ENCODE results near the gene GPA33.

The GPA33 gene

GRCh38 chr1:167116174-167116573, 26.0 kb upstream of the GPA33 start:
- DNase-seq, result no peak

- no peak for DNase-seq
These were observed 25.5 kb upstream of the GPA33 start for GRCh38 chr1:167115655-167116054.

GRCh38 chr1:167114725-167115124, 24.5 kb upstream of the GPA33 start:
- DNase-seq, result no peak

GRCh38 chr1:167111868-167112709, 21.9 kb upstream of the GPA33 start:
- no peak for DNase-seq

- DNase-seq, result no peak
These were observed 20.4 kb upstream of the GPA33 start for GRCh38 chr1:167110586-167110985.

GRCh38 chr1:167109125-167109524, 18.9 kb upstream of the GPA33 start:
- DNase-seq, result no peak

GRCh38 chr1:167107456-167107855, 17.3 kb upstream of the GPA33 start:
- no peak for DNase-seq

GRCh38 chr1:167106119-167106461, 15.9 kb upstream of the GPA33 start:
- no peak for DNase-seq

GRCh38 chr1:167105271-167106118, 15.3 kb upstream of the GPA33 start:
- DNase-seq, result no peak

- no peak for DNase-seq
These were observed 14.1 kb upstream of the GPA33 start for GRCh38 chr1:167104256-167104633.

- no peak for DNase-seq
These were observed 12.9 kb upstream of the GPA33 start for GRCh38 chr1:167102906-167103573.

GRCh38 chr1:167101754-167102153, 11.6 kb upstream of the GPA33 start:
- no peak for DNase-seq

GRCh38 chr1:167100730-167101129, 10.6 kb upstream of the GPA33 start:
- DNase-seq, result no peak

GRCh38 chr1:167099851-167100250, 9.7 kb upstream of the GPA33 start:
- no peak for DNase-seq

GRCh38 chr1:167095368-167095767, 5.2 kb upstream of the GPA33 start:
- DNase-seq, result no peak

- no peak for DNase-seq
These were observed 4.5 kb upstream of the GPA33 start for GRCh38 chr1:167094690-167095089.

GRCh38 chr1:167093846-167094516, 3.8 kb upstream of the GPA33 start, which contains the start of gene STYXL2:
Gene STYXL2, plus strand, starts transcription at chr1:167094075. Its CDS starts 775 bp downstream, at chr1:167094850.
- no peak for DNase-seq

- no peak for DNase-seq
These were observed 2.5 kb upstream of the GPA33 start for GRCh38 chr1:167092653-167093052.

GRCh38 chr1:167089939-167090313, 251 bp downstream of the GPA33 start:
- DNase-seq, result no peak

GRCh38 chr1:167088746-167089417, 1.3 kb downstream of the GPA33 start:
- DNase-seq, result no peak

GRCh38 chr1:167086768-167087167, 3.4 kb downstream of the GPA33 start:
- no peak for DNase-seq

- DNase-seq, result no peak
These were observed 4.1 kb downstream of the GPA33 start for GRCh38 chr1:167086033-167086432.
